ELF-1 (cell line): ENCODE results near the gene GPRIN1.
"Not testable (repeated sequence)": the region's sequence is repeated elsewhere in the genome, so short reads cannot be mapped to it uniquely, and the experiment has no call there.

Experiments
- DNase-seq: peaks from one replicate; pipeline ENCODE4 v3.0.0-alpha.2; 2016; ENCODE audit warnings: low read depth, low spot score

GPRIN1 gene

DNA sequence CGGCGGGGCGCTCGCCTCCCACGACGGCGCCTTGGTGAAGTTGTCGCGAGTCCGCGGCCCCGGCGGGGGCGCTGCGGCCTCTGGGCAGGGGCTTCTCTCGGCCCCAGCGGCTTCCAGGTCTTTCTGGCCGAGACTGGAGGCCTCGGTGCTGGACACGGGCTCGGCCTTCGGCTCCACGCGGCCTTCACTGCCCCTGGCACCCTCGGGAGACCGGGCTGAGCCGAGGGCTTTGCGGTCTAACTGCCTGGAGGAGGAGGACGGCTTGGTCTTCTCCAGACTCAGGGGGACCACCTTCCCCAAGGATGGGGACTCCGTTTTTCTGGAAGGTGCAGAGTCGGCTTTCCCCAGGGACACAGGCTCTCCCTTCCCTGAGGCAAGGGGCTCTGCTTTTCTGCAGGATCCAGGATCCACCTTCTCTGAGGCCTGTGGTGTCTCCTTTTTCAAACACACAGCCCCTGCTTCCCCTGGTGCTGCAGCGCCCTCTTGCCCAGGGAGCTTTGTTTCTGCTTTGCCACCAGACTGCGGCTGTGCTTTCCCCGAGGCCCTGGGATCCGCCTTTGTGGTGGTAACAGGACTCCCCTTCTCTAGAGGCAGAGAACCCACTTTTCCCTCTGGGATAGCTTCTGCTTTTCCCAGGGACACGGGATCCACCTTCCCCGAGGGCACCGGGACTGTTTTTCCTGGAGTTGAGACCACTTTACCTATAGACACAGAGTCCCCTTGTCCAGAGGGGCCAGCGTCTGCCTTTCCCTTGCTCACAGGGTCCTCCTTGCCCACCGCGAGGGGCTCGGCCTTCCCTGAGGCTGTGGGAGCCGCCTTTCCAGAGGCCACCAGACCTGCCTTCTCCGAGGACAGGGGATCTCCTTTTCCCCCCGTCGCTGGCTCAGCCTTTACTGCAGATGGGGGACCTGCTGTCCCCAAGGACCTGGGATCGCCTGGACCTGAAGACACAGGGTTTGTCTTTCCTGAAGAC, 12.3 kb downstream of the GPRIN1 start:
- peak; percentile 57 for DNase-seq

DNA sequence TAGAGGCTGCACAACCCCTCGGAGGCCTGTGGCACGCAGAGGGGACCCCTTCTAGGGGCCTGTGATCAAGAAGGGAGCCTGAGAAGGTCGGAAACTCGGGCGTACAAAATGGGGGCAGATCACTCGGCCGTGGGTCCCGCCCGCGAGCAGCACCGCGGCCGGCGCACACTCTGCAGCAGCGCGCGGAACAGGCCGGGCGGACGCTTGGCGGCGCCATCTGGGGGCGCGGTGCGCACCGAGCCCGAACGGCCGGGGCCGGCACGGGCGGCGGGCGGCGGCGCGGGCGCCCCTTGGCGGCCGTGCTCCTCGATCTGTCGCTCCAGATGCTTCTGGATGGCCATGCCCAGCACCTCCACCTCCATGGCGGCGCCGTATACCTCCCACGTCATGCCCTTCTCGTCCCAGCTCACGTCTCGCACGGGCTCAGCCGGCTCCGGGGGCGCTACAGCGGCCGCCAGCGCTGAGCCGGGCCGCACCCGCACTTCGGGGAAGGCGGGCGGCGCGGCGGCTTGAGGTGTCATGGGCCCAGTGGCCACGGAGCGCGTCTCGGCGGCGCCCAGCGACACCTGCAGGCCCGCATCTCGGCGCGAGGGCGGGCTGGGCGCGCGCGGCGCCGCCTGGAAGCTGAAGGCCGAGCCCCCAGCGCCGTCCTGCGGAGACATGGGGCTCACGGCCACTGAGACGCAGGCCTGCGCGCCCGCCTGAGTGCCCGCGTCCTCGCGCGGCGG, 13.1 kb downstream of the GPRIN1 start:
- peak; percentile 75 for DNase-seq

DNA sequence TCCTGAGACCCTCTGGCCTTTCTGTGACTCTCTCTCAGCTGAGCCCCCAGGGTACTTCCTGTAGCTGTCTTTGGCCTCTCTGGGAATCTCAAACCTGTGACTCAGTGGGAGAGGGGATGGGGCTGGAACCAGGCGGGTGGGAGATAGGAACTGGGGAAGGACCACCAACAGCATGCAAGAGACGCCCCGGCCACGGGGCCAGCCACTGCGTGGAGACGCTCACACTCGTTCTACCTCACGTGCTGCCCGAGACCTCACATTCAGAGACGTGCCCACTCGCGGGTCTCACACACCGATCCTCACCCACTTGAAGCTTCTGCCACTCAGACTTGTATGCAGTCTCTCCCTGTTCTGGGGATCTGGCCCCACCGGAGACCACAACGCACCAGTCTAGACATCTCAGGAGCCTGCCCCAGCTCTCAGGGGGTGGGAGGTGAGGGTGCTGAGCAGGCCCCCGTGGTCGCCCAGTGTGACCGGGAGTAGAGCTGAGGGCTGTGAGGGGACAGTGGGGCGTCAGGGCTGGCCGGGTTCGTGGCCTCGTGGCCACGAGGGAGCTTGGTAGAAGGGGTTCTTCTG, 13.8 kb downstream of the GPRIN1 start:
- no peak for DNase-seq

DNA sequence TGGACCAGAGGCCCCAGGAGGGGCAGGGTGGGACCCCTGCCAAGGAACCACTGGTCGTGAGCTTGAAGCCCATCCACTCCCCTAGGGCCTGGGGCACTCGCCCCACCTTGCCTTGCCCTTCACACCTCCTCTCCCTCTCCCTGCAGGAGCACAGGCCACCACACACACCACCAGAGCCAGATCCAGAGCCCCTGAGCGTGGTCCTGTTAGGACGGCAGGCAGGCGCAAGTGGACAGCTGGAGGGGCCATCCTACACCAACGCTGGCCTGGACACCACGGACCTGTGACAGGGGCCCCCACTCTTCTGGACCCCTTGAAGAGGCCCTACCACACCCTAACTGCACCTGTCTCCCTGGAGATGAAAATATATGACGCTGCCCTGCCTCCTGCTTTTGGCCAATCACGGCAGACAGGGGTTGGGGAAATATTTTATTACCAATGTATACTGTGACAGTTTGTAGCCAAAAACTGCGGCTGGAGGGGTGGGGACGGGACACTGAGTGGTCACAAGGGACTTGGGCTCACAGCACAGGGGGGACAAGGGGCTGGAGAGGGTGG, 14.5 kb downstream of the GPRIN1 start:
- DNase-seq, result no peak

DNA sequence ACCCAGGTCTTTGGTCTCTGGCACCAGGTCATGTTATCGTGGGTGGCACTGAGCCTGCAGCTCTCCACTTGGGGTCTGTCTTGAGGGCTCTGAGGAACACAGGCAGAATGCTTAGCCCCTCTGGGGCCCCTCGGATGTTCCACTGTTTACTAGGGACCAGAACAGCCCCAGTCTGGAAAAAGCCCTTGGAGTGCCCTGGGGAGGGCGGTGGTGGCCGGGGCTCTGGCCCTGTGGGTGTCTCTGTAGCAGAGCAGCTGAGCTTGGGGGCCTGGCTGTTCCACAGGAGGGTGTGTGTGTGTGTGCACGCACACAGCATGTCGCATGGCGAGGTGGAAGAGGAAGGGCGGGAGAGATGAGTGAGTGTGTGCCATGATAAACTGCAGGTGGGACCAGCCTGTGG, 15.4 kb downstream of the GPRIN1 start:
- no peak for DNase-seq

DNA sequence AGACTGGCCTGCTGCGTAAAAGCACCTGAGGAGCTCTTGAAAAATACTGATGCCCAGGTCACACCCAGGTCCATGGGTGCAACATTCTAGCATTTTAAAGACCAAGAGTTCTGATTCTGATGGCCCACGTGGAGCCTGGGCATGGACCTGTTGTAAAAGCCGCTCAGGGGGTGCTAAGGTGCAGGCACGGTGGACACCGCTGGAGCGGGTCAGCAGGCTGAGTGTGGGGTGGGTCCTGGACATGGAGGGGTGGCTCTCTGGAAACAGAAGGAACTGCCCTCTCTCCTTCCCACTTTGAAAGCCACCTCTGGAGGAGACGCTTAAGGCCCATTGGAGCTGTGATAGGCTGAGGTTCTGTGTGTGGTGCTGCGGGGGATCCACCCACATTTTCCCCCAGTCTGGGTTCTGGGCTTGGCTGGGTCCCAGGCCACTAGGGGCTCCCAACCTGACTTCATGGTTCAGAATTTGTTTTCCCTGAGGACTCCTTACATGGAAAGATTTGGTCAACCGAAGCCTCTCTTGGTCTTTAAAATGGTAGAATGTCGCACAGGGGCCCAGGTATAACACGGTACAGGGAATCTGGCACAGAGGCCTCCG, 16.6 kb downstream of the GPRIN1 start:
- DNase-seq, result no peak

DNA sequence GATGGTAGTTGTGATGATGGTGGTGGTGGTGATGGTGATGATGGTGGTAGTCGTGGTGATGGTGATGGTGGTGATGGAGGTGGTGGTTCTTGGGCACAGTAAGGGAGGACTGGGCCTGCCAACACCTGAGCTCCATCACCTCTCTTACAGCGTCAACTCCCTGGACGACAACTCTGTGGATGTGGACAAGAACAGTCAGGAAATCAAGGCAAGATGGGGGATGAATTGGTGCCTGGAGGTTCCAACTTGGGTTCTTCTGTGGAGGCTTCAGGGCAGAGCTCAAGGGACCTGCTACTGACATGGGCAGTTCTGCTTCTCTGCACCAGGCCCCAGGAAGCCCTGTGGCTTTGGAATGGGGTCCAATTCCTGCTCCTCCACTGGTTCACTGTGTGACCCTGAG, 17.4 kb downstream of the GPRIN1 start:
- no peak for DNase-seq

DNA sequence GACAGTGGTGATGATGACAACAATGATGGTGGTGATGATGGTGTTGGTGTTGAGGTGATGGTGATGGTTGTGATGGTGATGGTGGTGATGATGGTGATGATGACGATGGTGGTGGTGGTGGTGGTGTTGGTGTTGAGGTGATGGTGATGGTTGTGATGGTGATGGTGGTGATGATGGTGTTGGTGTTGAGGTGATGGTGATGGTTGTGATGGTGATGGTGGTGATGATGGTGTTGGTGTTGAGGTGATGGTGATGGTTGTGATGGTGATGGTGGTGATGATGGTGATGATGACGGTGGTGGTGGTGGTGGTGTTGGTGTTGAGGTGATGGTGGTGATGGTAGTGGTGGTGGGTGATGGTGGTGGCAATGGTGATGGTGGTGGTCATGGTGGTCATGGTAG, 18.3 kb downstream of the GPRIN1 start:
- DNase-seq, result not testable (repeated sequence)

DNA sequence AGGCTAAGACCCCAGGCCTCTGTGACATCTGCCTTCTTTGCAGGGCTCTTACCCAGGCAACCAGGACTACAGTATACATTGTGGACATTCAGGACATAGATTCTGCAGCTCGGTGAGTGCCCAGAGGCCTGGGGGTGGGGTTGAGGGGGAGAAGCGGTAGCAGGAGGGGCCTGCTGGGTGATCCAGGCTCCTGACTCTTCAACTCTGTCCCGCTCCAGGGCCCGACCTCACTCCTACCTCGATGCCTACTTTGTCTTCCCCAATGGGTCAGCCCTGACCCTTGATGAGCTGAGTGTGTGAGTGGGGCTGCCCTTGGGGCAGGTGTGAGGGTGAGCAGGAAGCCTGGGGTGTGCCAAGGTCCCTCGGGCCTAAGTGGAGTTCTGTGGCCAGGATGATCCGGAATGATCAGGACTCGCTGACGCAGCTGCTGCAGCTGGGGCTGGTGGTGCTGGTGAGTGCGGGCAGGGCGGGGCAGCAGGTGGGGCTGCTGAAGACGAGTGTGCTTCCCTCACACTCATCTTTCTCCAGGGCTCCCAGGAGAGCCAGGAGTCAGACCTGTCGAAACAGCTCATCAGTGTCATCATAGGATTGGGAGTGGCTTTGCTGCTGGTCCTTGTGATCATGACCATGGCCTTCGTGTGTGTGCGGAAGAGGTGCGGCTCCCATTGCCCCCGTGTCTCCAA, 19.8 kb downstream of the GPRIN1 start:
- no peak for DNase-seq

DNA sequence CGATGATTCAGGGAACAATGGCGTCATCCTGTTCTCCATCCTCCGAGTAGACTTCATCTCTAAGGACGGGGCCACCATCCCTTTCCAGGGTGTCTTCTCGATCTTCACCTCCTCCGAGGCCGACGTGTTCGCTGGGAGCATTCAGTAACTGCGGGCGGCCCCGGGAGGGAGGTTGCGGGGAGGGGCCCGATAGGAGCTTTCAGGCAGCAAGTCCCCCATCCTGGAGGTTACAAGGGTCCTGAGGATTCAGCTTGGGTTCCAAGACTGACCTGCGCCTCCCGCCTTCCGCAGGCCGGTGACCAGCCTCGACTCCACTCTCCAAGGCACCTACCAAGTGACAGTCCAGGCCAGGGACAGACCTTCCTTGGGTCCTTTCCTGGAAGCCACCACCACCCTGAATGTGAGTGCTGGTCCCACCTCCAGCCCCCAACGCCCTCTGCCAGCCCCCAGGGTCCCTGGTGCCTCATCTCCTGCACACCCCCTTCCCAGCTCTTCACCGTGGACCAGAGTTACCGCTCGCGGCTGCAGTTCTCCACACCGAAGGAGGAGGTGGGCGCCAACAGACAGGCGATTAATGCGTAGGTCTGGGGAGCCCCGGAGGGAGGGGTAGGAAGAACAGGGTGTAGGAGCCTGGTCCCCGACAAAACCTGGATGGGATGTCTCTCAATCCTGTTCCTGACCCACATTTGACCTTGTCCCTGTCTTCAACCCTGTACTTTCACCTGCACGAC, 20.8 kb downstream of the GPRIN1 start:
- DNase-seq, result no peak

DNA sequence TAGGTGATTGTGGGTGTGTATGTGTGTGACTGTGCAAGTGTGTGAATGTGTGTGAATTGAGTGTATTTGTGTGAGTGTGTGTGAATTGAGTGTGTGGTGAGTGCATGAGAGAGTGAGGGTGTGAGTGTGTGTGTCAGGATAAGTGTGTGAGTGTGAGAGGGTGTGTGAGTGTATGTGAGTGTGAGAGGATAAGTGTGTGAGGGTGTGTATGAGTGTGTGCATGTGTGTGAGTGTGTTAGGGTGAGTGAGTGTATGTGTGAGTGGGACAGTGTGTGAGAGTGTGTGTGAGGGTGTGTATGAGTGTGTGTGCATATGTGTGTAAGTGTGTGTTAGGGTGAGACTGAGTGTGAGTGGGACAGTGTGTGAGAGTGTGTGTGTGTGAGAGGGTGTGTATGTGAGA, 21.7 kb downstream of the GPRIN1 start:
- DNase-seq, result no peak

DNA sequence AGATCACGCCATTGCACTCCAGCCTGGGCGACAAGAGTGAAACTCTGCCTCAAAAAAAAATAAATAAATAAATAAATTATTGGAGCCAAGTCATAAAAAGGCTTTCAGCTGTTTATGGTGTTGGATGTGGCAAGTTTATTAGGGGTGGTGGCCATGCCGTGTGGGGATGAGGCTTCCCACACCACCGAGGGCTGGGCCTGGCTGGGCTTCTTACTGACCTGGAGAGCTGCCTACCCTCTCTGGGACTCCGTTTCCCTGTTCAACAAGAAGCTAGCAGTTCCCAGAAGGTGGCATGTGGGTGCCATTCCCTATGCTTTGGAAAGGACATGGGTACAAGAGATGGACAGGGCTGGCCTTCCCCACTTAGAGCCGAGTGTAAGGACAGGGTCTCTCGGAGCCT, 22.6 kb downstream of the GPRIN1 start:
- DNase-seq, result no peak

DNA sequence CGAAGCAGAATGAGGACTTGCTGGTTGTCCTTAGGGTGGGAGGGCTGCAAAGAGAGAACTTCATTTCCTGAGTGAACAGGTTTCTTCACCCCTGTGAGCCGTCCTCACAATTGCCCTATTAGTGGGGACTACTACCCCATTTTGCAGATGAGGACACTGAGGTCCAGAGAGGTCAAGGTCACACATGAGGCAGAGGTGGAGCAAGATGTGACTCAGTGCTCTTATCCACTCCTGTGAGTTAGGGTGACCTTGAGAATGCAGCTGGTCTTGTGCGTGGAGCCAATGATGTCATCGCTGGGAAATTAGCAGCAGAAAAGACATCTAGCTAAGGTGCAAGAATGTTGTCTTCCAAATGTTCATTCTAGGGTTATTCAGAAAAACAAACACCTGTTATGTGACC, 26.9 kb downstream of the GPRIN1 start:
- DNase-seq, result no peak

DNA sequence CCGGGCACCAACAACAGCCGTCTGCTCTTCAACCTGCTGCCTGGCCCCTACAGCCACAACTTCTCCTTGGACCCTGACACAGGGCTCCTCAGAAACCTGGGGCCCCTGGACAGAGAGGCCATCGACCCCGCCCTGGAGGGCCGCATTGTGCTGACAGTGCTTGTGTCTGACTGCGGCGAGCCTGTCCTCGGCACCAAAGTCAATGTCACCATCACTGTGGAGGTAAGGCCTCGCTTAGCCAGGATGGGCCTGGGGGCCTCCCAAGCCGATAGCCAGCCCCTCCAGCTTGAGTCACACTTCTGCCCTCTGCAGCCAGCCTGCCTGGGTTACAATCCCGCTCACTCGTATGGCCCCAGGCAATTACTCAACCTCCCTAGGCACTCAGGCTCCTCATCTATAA, 28.6 kb downstream of the GPRIN1 start:
- DNase-seq, result no peak

DNA sequence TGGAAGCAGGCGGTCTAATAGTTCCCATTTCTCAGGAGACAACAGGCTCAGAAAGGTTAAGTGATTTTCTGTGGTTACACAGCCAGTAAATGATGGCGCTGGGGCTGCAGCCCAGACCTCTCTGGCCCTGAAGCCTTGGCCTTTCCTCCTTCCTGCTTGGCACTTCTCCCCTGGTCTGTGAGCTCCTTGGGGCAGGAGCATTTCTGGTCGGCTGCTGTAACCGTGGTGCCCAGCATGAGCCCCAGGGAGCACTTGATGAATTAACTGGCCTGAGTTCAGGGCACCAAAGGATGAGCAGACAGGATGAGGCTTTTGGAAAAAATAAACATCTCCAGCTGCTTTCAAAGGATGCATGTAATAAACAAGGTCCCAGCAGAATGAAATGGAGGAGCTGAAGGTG, 30.6 kb downstream of the GPRIN1 start:
- DNase-seq, result no peak

DNA sequence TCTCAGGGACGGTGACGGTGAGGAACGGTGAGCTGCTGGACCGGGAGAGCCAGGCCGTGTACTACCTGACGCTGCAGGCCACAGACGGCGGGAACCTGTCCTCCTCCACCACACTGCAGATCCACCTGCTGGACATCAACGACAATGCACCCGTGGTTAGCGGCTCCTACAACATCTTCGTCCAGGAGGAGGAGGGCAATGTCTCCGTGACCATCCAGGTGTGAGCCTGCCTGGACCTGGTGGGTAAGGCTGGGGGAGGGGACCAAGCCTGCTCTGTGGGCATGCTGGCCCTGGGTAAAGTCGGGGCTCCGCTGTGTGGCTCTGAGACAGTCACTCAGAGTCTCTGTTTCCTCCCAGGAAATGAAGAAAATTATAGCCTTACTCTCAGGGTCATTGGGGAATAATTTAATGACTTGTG, 31.6 kb downstream of the GPRIN1 start:
- DNase-seq, result peak; percentile 88

DNA sequence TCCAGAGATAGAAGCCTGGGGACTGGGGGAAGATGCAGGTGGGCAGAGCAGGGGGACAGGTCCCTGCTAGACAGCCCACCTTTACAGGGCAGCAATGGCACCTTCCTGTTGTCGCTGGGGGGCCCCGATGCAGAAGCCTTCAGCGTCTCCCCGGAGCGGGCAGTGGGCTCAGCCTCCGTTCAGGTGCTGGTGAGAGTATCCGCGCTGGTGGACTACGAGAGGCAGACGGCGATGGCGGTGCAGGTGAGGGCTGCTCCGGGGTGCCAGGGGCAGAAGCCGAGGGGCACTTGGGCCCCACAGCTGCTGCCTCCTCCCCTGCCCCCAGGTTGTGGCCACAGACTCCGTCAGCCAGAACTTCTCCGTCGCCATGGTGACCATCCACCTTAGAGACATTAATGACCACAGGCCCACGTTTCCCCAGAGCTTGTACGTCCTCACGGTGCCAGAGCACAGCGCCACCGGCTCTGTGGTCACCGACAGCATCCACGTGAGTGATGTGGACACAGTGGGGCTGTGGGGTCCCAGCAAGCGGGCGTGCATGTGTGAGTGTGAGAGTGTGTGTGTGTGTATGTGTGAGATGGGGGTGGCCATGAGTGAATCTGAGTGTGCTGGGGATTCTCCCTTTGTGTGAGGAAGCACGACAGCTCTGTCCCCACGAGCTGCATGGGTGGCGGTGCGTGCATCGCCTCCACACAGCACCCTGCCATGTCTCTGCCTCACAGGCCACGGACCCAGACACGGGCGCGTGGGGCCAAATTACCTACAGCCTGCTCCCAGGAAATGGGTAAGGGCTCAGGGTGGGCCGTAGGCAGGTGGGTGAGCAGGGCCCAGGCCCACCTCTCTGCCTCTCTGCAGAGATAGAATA, 32.4 kb downstream of the GPRIN1 start:
- no peak for DNase-seq

DNA sequence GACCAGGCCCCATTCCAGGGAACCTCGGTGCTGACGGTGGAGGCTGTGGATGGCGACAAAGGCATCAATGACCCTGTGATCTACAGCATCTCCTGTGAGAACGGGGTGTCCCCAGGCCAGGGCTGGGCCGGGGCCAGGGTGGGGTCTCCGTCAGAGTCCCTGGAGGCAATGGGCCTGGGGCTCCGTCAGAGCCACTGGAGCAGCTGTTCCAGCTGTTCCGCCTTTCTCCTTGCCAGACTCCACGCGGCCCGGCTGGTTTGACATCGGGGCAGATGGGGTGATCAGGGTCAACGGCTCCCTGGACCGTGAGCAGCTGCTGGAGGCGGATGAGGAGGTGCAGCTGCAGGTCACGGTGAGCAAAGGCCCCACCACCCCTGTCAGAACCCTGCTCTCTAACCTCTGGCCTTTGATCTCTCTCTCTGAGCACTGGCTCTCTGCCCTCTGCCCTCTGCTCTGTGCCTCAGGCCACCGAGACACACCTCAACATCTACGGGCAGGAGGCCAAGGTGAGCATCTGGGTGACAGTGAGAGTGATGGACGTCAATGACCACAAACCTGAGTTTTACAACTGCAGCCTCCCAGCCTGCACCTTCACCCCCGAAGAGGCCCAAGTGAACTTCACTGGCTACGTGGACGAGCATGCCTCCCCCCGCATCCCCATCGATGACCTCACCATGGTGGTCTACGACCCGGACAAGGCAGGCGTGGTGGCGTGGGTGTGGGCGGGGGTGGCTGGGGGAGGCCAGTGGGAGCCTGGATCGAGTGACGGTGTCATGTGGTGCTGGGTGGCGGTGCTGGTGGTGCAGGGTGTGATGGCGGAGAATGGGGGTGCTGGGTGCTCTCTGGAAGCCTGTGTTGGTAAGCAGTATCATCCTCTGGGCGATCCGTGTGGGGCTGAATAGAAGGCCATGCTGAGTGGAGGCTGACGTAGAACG, 34.2 kb downstream of the GPRIN1 start:
- DNase-seq, result no peak
